ENCODE data around the gene TMCO6. TPM values are rescaled to one million over a fixed set of nuclear protein-coding genes. Genes with fewer than 3 reads are reported as not detected.

The TMCO6 gene
- total RNA-seq (2022; extraction: Qiagen RNA extraction; ENCODE audit: low read depth), result 9.6 to 15.1 TPM (median 13.0 TPM) in 5 replicates

DNA sequence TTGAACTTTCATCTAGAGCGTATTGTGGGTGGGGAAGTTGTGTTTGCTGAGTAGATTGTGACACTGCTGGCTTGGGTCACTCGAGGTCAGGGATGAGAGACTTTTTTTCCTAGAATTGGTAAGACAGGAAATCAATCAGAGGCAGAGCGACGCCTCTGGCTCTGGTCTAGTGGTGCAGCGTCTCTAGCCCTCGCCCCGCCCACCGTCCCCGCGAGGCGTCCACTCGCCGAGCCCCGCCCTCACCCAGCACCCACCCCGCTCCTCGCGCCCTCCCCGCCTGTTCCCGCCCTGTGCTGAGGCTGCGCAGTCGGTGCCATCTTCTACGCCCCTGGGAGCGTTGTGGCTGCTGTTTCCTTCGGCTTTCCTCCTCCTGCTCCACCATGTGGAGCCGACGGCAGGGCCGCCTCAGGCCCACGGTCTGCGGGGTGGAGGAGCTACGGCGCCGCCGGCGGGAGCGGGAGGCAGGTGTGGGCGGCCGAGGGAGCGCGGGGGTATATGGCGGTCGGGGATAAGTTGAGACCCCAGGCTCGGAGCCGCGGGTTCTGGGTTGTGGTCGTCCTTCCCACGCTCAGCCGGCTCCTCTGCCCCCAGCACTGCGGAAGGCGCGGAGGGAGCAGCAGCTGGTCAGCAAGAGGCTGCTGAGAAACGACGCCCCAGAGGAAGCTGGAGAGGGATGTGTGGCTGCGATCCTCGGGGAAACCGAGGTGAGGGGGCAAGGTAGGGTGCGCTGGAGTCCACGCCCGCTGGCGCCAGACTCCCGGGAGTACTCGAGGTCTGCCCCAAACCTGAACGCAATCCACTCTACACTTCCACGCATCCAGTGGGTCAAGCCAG lies at the start of gene TMCO6:
Gene TMCO6 (plus strand): TSS at position 304 of the 834 bp plus-strand sequence. CDS start 77 bp downstream, at position 381.

DNA sequence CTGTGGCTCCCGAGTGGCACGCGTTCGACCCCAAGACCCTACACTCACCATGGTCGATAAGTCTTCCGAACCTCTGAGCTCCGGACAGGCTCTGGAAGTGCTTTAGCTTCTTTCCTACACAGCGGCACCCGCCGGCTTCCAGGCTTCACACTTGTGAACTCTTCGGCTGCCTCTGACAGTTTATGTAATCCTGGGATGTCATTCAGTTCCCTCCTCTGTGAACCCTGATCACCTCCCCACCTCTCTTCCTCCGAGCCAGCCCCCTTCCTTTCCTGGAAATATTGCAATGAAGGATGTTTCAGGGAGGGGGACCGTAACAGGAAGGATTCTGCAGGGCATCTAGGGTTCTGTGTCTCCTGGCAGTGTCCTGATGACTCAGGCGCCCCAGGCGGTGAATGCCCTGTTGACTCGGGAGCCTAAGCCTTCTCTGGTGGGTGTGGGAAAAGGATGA lies 6.2 kb upstream of the TMCO6 start, which contains the start of gene CD14:
Gene CD14 (minus strand): TSS at position 155 of the 451 bp plus-strand sequence. CDS start 104 bp downstream, at position 51.

DNA sequence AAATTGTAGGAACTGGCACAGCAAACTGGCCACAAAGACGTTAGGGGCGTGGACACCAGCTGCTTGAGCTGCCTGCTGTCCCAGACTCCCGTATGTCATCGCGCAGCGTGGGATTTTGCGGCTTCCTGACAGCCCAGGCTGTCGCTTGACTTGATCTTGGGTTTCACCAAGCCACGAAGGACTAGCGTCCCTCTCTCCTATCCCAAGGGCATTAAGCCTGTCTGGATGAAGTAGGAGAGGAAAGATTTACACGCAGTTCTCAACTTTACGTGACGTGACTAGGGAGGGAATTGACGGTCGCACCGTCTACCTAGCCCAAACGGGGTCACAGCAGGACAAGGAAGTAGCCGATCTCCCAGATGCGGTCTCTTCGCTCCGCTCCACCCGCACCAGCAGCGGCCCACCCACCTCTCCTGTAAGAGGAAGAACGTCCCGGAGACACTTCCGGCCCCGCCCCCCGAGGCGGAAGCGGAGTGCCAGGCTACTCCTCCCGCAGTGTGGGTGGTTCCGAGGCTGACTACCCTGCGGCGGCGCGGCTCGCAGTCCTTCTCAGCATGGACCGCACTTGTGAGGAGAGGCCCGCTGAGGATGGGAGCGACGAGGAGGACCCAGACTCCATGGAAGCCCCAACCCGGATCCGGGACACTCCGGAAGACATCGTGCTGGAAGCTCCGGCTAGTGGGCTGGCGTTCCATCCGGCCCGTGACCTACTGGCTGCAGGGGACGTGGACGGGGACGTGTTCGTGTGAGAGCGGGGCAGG lies 25.3 kb downstream of the TMCO6 start, which contains the start of gene WDR55:
Gene WDR55 (plus strand): TSS at position 546 of the 761 bp plus-strand sequence. CDS start 9 bp downstream, at position 555.

DNA sequence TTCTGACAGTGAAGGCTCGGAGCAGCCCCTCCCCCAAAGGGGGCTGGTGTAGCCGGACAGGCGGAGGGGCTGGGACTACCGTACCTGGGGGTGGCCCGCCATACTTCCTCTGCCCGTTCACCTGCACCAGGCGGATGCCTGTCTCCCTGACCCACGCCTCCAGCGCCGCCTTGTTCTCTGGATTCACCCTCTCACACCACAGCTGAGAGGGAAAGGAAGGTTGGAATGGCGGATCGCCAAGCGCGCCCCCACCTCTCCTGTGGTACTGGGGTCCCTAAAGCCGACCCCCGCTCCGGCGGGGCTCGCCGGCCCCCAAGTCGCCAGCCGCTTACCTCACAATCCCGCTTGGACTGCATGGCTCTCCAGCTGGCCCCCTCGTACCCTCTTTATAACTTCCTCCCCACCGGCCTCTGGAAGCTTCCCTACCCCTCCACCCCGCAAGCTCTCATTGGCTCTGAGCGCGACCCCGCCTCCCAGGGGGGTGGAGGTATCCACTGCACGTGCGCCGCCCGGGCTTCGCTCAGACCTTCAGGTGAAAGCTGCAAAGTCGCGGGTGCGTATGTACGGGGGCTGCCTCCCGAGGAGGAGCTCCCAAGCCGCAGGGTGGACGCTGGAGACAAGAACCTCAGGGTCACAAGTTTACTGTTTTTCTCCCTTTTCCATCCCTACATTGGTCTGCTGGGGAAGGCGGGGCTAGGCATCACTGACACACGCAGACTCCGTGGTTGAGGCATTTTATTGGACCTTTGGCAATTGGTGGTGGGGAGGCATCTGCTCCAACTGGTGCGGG lies 34.1 kb downstream of the TMCO6 start, which contains the start of gene DND1:
Gene DND1 (minus strand): TSS at position 390 of the 790 bp plus-strand sequence. CDS start 34 bp downstream, at position 356.

DNA sequence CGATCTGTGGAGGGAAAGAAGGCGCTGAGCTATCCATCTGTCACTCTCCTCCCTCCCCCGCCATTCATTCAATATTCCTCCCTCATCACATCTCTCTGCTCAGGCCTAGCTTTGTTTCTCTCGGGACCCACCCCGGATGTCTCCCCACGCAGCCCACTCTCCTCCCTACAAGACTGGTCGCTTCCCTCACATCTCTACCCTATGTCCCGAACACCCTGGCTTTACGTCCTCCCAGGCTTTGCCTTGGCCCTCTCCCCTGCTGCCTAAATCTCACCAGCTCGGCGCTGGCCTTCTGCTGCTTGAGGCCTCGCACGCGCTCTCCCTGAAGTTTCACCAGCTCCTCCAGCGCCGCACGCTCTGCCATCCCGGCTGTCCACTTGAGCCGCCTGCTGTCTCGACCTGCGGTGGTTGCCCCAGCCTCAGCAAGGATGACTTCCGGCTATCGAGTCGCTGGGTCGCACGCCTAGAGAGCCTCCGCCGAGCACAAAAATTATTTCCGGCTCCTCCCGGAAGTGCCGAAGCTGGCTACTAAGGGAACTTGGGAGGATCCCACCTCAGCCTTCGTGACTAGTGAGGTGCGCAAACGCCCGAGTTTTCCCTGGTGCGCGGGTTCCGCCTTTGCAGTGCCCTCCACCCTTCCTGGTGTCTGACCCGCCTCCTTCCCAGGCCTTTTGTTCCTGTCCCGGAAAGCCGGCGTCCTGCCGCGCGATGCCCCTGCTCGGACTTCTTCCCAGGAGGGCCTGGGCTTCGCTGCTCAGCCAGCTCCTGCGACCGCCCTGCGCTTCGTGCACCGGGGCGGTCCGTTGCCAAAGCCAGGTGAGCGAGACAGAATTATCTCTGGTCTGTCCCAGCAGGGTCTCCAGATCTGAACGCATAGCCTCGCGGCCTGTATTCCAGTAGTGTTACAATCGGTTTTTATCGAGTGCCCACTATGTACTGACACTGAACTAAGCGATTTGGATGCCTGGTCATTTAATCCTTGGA lies 52.0 kb downstream of the TMCO6 start, which contains the start of the genes HARS1 and HARS2:
Gene HARS1 (minus strand): TSS at position 430 of the 984 bp plus-strand sequence. CDS start 66 bp downstream, at position 364.
Gene HARS2 (plus strand): TSS at position 515 of the 984 bp plus-strand sequence. CDS start 194 bp downstream, at position 709.

Other genes with a start within 250 kb of the TMCO6 start
- gene ANKHD1, start 237.6 kb upstream of the TMCO6 start, total RNA-seq (2022; extraction: Qiagen RNA extraction; ENCODE audit: low read depth), result 42.8 to 60.9 TPM (median 50.4 TPM) in 5 replicates
- gene EIF4EBP3, start 91.8 kb upstream of the TMCO6 start, total RNA-seq (2022; extraction: Qiagen RNA extraction; ENCODE audit: low read depth), result 1.3 to 5.0 TPM (median 2.1 TPM) in 5 replicates
- gene SRA1, start 82.0 kb upstream of the TMCO6 start, total RNA-seq (2022; extraction: Qiagen RNA extraction; ENCODE audit: low read depth), result 37.6 to 53.3 TPM (median 45.8 TPM) in 5 replicates
- gene APBB3, start 74.9 kb upstream of the TMCO6 start, total RNA-seq (2022; extraction: Qiagen RNA extraction; ENCODE audit: low read depth), result 4.9 to 7.7 TPM (median 6.0 TPM) in 5 replicates
- 74.7 to 85.5 TPM (median 78.4 TPM) in 5 replicates for gene SLC35A4, start 74.6 kb upstream of the TMCO6 start, total RNA-seq (2022; extraction: Qiagen RNA extraction; ENCODE audit: low read depth)
- 3.6 to 5.6 TPM (median 4.4 TPM) in 5 replicates for gene CD14, start 6.3 kb upstream of the TMCO6 start, total RNA-seq (2022; extraction: Qiagen RNA extraction; ENCODE audit: low read depth)
- gene NDUFA2, start 8.2 kb downstream of the TMCO6 start, total RNA-seq (2022; extraction: Qiagen RNA extraction; ENCODE audit: low read depth), result 108 to 128 TPM (median 123 TPM) in 5 replicates
- 94.9 to 140 TPM (median 98.2 TPM) in 5 replicates for gene IK, start 8.4 kb downstream of the TMCO6 start, total RNA-seq (2022; extraction: Qiagen RNA extraction; ENCODE audit: low read depth)
- gene WDR55, start 25.5 kb downstream of the TMCO6 start, total RNA-seq (2022; extraction: Qiagen RNA extraction; ENCODE audit: low read depth), result 29.2 to 32.4 TPM (median 29.6 TPM) in 5 replicates
- 0.47 to 1.0 TPM (median 0.82 TPM) in 5 replicates for gene DND1, start 34.1 kb downstream of the TMCO6 start, total RNA-seq (2022; extraction: Qiagen RNA extraction; ENCODE audit: low read depth)
- gene HARS1, start 51.9 kb downstream of the TMCO6 start, total RNA-seq (2022; extraction: Qiagen RNA extraction; ENCODE audit: low read depth), result 81.3 to 85.6 TPM (median 83.4 TPM) in 5 replicates
- gene HARS2, start 52.0 kb downstream of the TMCO6 start, total RNA-seq (2022; extraction: Qiagen RNA extraction; ENCODE audit: low read depth), result 34.5 to 44.5 TPM (median 38.9 TPM) in 5 replicates
- gene ZMAT2, start 61.0 kb downstream of the TMCO6 start, total RNA-seq (2022; extraction: Qiagen RNA extraction; ENCODE audit: low read depth), result 81.8 to 121 TPM (median 90.3 TPM) in 5 replicates
- 0.12 to 0.23 TPM (median 0.21 TPM) in 5 replicates for gene PCDHA1, start 146.7 kb downstream of the TMCO6 start, total RNA-seq (2022; extraction: Qiagen RNA extraction; ENCODE audit: low read depth)
- 0.03 to 0.10 TPM (median 0.05 TPM) in 5 replicates for gene PCDHA2, start 155.4 kb downstream of the TMCO6 start, total RNA-seq (2022; extraction: Qiagen RNA extraction; ENCODE audit: low read depth)
- gene PCDHA3, start 161.6 kb downstream of the TMCO6 start, total RNA-seq (2022; extraction: Qiagen RNA extraction; ENCODE audit: low read depth), result 0.74 to 1.1 TPM (median 0.91 TPM) in 5 replicates
- 1.4 to 2.0 TPM (median 1.7 TPM) in 5 replicates for gene PCDHA4, start 167.6 kb downstream of the TMCO6 start, total RNA-seq (2022; extraction: Qiagen RNA extraction; ENCODE audit: low read depth)
- gene PCDHA5, start 182.2 kb downstream of the TMCO6 start, total RNA-seq (2022; extraction: Qiagen RNA extraction; ENCODE audit: low read depth), result 0.44 to 0.75 TPM (median 0.63 TPM) in 5 replicates
- 0.07 to 0.09 TPM (median 0.09 TPM) in 3 of 5 replicates, not detected in the others for gene PCDHA6, start 188.5 kb downstream of the TMCO6 start, total RNA-seq (2022; extraction: Qiagen RNA extraction; ENCODE audit: low read depth)
- 0.08 to 0.22 TPM (median 0.13 TPM) in 5 replicates for gene PCDHA7, start 194.8 kb downstream of the TMCO6 start, total RNA-seq (2022; extraction: Qiagen RNA extraction; ENCODE audit: low read depth)
- 0.06 to 0.08 TPM (median 0.07 TPM) in 4 of 5 replicates, not detected in the other for gene PCDHA8, start 201.7 kb downstream of the TMCO6 start, total RNA-seq (2022; extraction: Qiagen RNA extraction; ENCODE audit: low read depth)
- gene PCDHA9, start 208.9 kb downstream of the TMCO6 start, total RNA-seq (2022; extraction: Qiagen RNA extraction; ENCODE audit: low read depth), result not detected in 5 replicates
- 0.01 to 0.02 TPM in 2 of 5 replicates, not detected in the others for gene PCDHA10, start 216.4 kb downstream of the TMCO6 start, total RNA-seq (2022; extraction: Qiagen RNA extraction; ENCODE audit: low read depth)
- gene PCDHA11, start 229.5 kb downstream of the TMCO6 start, total RNA-seq (2022; extraction: Qiagen RNA extraction; ENCODE audit: low read depth), result 0.12 to 0.43 TPM (median 0.18 TPM) in 5 replicates
- gene PCDHA12, start 235.9 kb downstream of the TMCO6 start, total RNA-seq (2022; extraction: Qiagen RNA extraction; ENCODE audit: low read depth), result 2.5 to 2.9 TPM (median 2.5 TPM) in 5 replicates
- gene PCDHA13, start 242.7 kb downstream of the TMCO6 start, total RNA-seq (2022; extraction: Qiagen RNA extraction; ENCODE audit: low read depth), result 0.06 to 0.10 TPM (median 0.07 TPM) in 4 of 5 replicates, not detected in the other

Measured in A549 treated with CpdA at 1 μM for 4 hours (cell line).